Tibial artery (tissue), 4 donors: ENCODE results near the gene RSPRY1.
A peak's percentile ranks its signal among the peaks of the same experiment; 100 is the strongest.

ENCODE experiments used
- DNase-seq, 2 donors: peaks; one replicate each; pipeline ENCODE4 v3.0.0-alpha.2; 2019
- H3K27ac ChIP-seq, 2 donors: fragments of 200-600 bp; sonication (generic) in 1 of 2; 1 replicate in 1 of 2; 2 replicates in 1 of 2; pipeline ENCODE4 v1.5.1; 2018 to 2019; ENCODE audit warnings: mild to moderate bottlenecking in 1 of 2
- H3K27me3 ChIP-seq, 2 donors: fragments of 200-600 bp; sonication (generic) in 1 of 2; one replicate each; pipeline versions ENCODE4 v1.5.1 to v1.6.0; 2016 to 2019
- H3K36me3 ChIP-seq, 3 donors: fragments of 200-600 bp; sonication (generic) in 2 of 3; one replicate each; pipeline ENCODE4 v1.5.1; 2016 to 2019; ENCODE audit warnings: mild to moderate bottlenecking in 2 of 3
- H3K4me1 ChIP-seq, 4 donors: fragments of 200-600 bp; sonication (generic) in 2 of 4; 1 replicate in 3 of 4; 2 replicates in 1 of 4; pipeline ENCODE4 v1.5.1; 2016 to 2019
- H3K4me3 ChIP-seq, 2 donors: fragments of 200-600 bp; sonication (generic) in 1 of 2; 1 replicate in 1 of 2; 2 replicates in 1 of 2; pipeline ENCODE4 v1.5.1; 2018 to 2019; ENCODE audit warnings: mild to moderate bottlenecking in 2 of 2
- H3K9me3 ChIP-seq, 3 donors: fragments of 200-600 bp; sonication (generic) in 1 of 3; one replicate each; pipeline ENCODE4 v1.5.1; 2016 to 2019
- CTCF ChIP-seq, 2 experiments: fragments of 200-600 bp in 1 of 2; fragments of 450-650 bp in 1 of 2; IDR thresholded peaks; one replicate each; pipeline ENCODE4 v1.5.1; 2017 to 2019; ENCODE audit warnings: antibody characterized with exemption in 2 of 2, mild to moderate bottlenecking in 1 of 2, moderate library complexity in 1 of 2
- intact Hi-C: fragments of 100-400 bp; cut with DNase I; formaldehyde crosslinking; loops from one replicate; pipeline ENCODE4 v1.15.0; 2023; ENCODE audit warnings: low total_unique reads

The RSPRY1 gene

GRCh38 chr16:57258226-57258909 is 72.2 kb downstream of the RSPRY1 start:
- peaks cover 0 to 10% (median 2%) of the 10 kb centered on the region in 4 donors for H3K4me1 ChIP-seq
- no peak for TF ChIP-seq CTCF (IDR thresholded peaks at IDR 0.05)
- H3K36me3 ChIP-seq: peaks cover 26 to 47% (median 28%) of the 10 kb centered on the region in 3 donors
- no peak overlapping the region for H3K4me3 ChIP-seq
- peak in 1 of 2 donors; percentile 51 for DNase-seq
- no peaks in the 10 kb centered on the region for H3K27me3 ChIP-seq
- no peaks in the 10 kb centered on the region for H3K9me3 ChIP-seq
- intact Hi-C loops: no loop called here
- no peak overlapping the region for H3K27ac ChIP-seq

GRCh38 chr16:57258910-57259475 is 72.9 kb downstream of the RSPRY1 start:
- no peaks in the 10 kb centered on the region for H3K27me3 ChIP-seq
- H3K36me3 ChIP-seq: peaks cover 21 to 41% (median 22%) of the 10 kb centered on the region in 3 donors
- H3K9me3 ChIP-seq: no peaks in the 10 kb centered on the region
- H3K4me3 ChIP-seq: no peak overlapping the region
- no peak overlapping the region for H3K27ac ChIP-seq
- H3K4me1 ChIP-seq: peaks cover 0 to 10% (median 2%) of the 10 kb centered on the region in 4 donors
- intact Hi-C loops: no loop called here
- TF ChIP-seq CTCF (IDR thresholded peaks at IDR 0.05): no peak
- peak in 1 of 2 donors; percentile 35 for DNase-seq

GRCh38 chr16:57260294-57260929 is 74.3 kb downstream of the RSPRY1 start:
- H3K27me3 ChIP-seq: no peaks in the 10 kb centered on the region
- peak in 1 of 2 donors; percentile 61 for DNase-seq
- no peak for TF ChIP-seq CTCF (IDR thresholded peaks at IDR 0.05)
- H3K4me1 ChIP-seq: peaks cover 0 to 10% (median 2%) of the 10 kb centered on the region in 4 donors
- intact Hi-C loops: no loop called here
- no peak overlapping the region for H3K27ac ChIP-seq
- H3K36me3 ChIP-seq: peaks cover 14 to 26% (median 15%) of the 10 kb centered on the region in 3 donors
- H3K4me3 ChIP-seq: no peak overlapping the region
- H3K9me3 ChIP-seq: no peaks in the 10 kb centered on the region

- Histone ChIP-seq H3K4me1 (peaks cover 0 to 10% (median 2%) of the 10 kb centered on the region in 4 donors), H3K27ac (no peak overlapping the region), H3K27me3 (no peaks in the 10 kb centered on the region), H3K4me3 (no peak overlapping the region), H3K36me3 (peaks cover 0 to 12% (median under 1%) of the 10 kb centered on the region in 3 donors), H3K9me3 (no peaks in the 10 kb centered on the region)
- DNase-seq: peak in 1 of 2 donors; percentile 51
- no peak for TF ChIP-seq CTCF (IDR thresholded peaks at IDR 0.05)
- intact Hi-C loops: no loop called here
Observed at GRCh38 chr16:57261806-57262205, 75.7 kb downstream of the RSPRY1 start.

GRCh38 chr16:57262841-57263540 is 76.9 kb downstream of the RSPRY1 start:
- DNase-seq: peak in 1 of 2 donors; percentile 55
- no peak overlapping the region for H3K4me3 ChIP-seq
- peaks cover 0 to 10% (median 2%) of the 10 kb centered on the region in 4 donors for H3K4me1 ChIP-seq
- intact Hi-C loops: no loop called here
- no peaks in the 10 kb centered on the region for H3K9me3 ChIP-seq
- no peak for TF ChIP-seq CTCF (IDR thresholded peaks at IDR 0.05)
- no peaks in the 10 kb centered on the region for H3K27me3 ChIP-seq
- no peak overlapping the region for H3K27ac ChIP-seq
- H3K36me3 ChIP-seq: peaks cover 0 to 3% (median 0%) of the 10 kb centered on the region in 3 donors
